Kidney (tissue), 14 donors: Measurements from ENCODE around the gene C2CD4D. TPM values are rescaled to one million over a fixed set of nuclear protein-coding genes. Genes with fewer than 3 reads are reported as not detected.

Source experiments
- DNase-seq, 5 donors: peaks; one replicate each; pipeline ENCODE4 v3.0.0-alpha.2; 2013 to 2020
- FAIRE-seq: peaks from 2 replicates; lab custom pipeline; 2012; peaks lifted over from hg19 to GRCh38; lab: Jason Lieb, UNC
- H3K27ac ChIP-seq, 2 donors: one replicate each; pipeline ENCODE4 v1.7.0; 2013; ENCODE audit warnings: low read depth in 2 of 2, low read length in 2 of 2, inconsistent platforms in 1 of 2
- H3K27me3 ChIP-seq: one replicate; pipeline ENCODE4 v1.7.1; 2013; ENCODE audit warnings: low read length, inconsistent platforms; ENCODE audit not compliant: control insufficient read depth, insufficient read depth
- H3K36me3 ChIP-seq, 3 donors: one replicate each; pipeline versions ENCODE4 v1.7.0 to v1.7.1; 2013; ENCODE audit warnings: low read length in 3 of 3, control low read depth in 1 of 3, inconsistent platforms in 1 of 3; ENCODE audit not compliant: insufficient read depth in 3 of 3, control insufficient read depth in 2 of 3
- H3K4me1 ChIP-seq, 3 donors: one replicate each; pipeline versions ENCODE4 v1.7.0 to v1.7.1; 2013; ENCODE audit warnings: low read length in 3 of 3, inconsistent platforms in 1 of 3, low read depth in 1 of 3; ENCODE audit not compliant: control insufficient read depth in 2 of 3, insufficient read depth in 2 of 3
- H3K4me3 ChIP-seq, 3 donors: one replicate each; pipeline versions ENCODE4 v1.7.0 to v1.8.1; 2013; ENCODE audit warnings: low read length in 3 of 3, control low read depth in 1 of 3, inconsistent platforms in 1 of 3
- H3K9ac ChIP-seq, 3 donors: one replicate each; pipeline versions ENCODE4 v1.7.0 to v1.7.1; 2013; ENCODE audit warnings: low read length in 3 of 3, control low read depth in 1 of 3, inconsistent platforms in 1 of 3
- H3K9me3 ChIP-seq, 3 donors: one replicate each; pipeline versions ENCODE4 v1.7.0 to v1.7.1; 2013; ENCODE audit warnings: low read length in 3 of 3, control low read depth in 1 of 3, inconsistent platforms in 1 of 3; ENCODE audit not compliant: control insufficient read depth in 2 of 3, insufficient read depth in 1 of 3
- CTCF ChIP-seq: IDR thresholded peaks from 3 replicates; pipeline ENCODE4 v1.5.1; 2012; ENCODE audit warnings: mild to moderate bottlenecking, moderate library complexity, borderline replicate concordance; ENCODE audit not compliant: insufficient read depth; ENCODE audit errors: extremely low read depth
- intact Hi-C: fragments of 100-400 bp; cut with DNase I; formaldehyde crosslinking; loops from one replicate; pipeline ENCODE4 v1.11.1; 2022
- polyA plus RNA-seq: library from polyadenylated mRNA; stranded (reverse); fragments of 350-450 nt; fragmentation: Illumina TruSeq; extraction: RNeasy Lipid Tissue Mini Kit (QIAGEN cat#74804); gene quantifications from one replicate; pipeline ENCODE4 v1.2.3, GENCODE V29; 2014; ENCODE audit warnings: low read depth, low replicate concordance; ENCODE audit not compliant: insufficient read depth
- total RNA-seq: library from RNA; stranded (reverse); fragmentation: NEBNext Ultra II Directional; extraction: Animal tissue kit (Norgen Biotek cat#: 25700); gene quantifications from one replicate; pipeline ENCODE4 v1.2.1, GENCODE V29; 2021
- donor health status: control.
- donor health status: control.
- donor health status: control.
- donor health status: control.
- donor health status: control.
- donor health status: DM: yes; HTN: yes; CAD: no.
- donor health status: Normal renal cell carcinoma (clear cell type).

C2CD4D gene
- total and polyA plus RNA-seq, 2 donors from 2014 or later = 0.43 to 0.57 TPM

GRCh38 chr1:151831256-151831591 lies 8.4 kb downstream of the C2CD4D start:
- peak overlapping the region in 2 of 3 donors; percentile 94 to 100 for H3K9ac ChIP-seq
- FAIRE-seq (no peak), DNase-seq (no peak)
- no peak for TF ChIP-seq CTCF
- H3K27ac ChIP-seq = peak overlapping the region; percentile 92 to 98
- H3K27me3 ChIP-seq = no peaks in the 10 kb centered on the region
- H3K36me3 ChIP-seq = peaks cover 0 to 5% (median 0%) of the 10 kb centered on the region in 3 donors
- peaks cover 0 to 34% (median 34%) of the 10 kb centered on the region in 3 donors for H3K4me1 ChIP-seq
- H3K4me3 ChIP-seq = peak overlapping the region in 2 of 3 donors; percentile 90 to 97
- H3K9me3 ChIP-seq = no peaks in the 10 kb centered on the region
- intact Hi-C loops = no loop called here

- TF ChIP-seq CTCF = no peak
- peak overlapping the region in 1 of 2 donors; percentile 98 for H3K27ac ChIP-seq
- FAIRE-seq = no peak
- no peaks in the 10 kb centered on the region for H3K9me3 ChIP-seq
- no peak for DNase-seq
- H3K27me3 ChIP-seq = no peaks in the 10 kb centered on the region
- intact Hi-C loops = no loop called here
- peaks cover 0 to 5% (median 0%) of the 10 kb centered on the region in 3 donors for H3K36me3 ChIP-seq
- H3K4me3 ChIP-seq = peak overlapping the region in 2 of 3 donors; percentile 51 to 97
- peaks cover 0 to 30% (median 26%) of the 10 kb centered on the region in 3 donors for H3K4me1 ChIP-seq
- H3K9ac ChIP-seq = peak overlapping the region in 1 of 3 donors; percentile 43
Observed at GRCh38 chr1:151830055-151830454, 9.6 kb downstream of the C2CD4D start.

GRCh38 chr1:151829352-151830046 lies 10.1 kb downstream of the C2CD4D start:
- DNase-seq = no peak
- peak overlapping the region in 1 of 3 donors; percentile 97 for H3K4me3 ChIP-seq
- peak overlapping the region in 1 of 3 donors; percentile 43 for H3K9ac ChIP-seq
- no peak for FAIRE-seq
- peaks cover 0 to 5% (median 0%) of the 10 kb centered on the region in 3 donors for H3K36me3 ChIP-seq
- intact Hi-C loops = no loop called here
- H3K9me3 ChIP-seq = no peaks in the 10 kb centered on the region
- no peaks in the 10 kb centered on the region for H3K27me3 ChIP-seq
- peaks cover 0 to 30% (median 22%) of the 10 kb centered on the region in 3 donors for H3K4me1 ChIP-seq
- no peak overlapping the region for H3K27ac ChIP-seq
- no peak for TF ChIP-seq CTCF
